Liver (tissue), 9 donors: ENCODE data around the gene CLDN14. TPM values are rescaled to one million over a fixed set of nuclear protein-coding genes. Genes with fewer than 3 reads are reported as not detected.

Experiments
- DNase-seq: peaks from one replicate; pipeline ENCODE4 v3.0.0-alpha.2; 2017; ENCODE audit warnings: low spot score
- H3K27ac ChIP-seq, 2 donors: one replicate each; pipeline ENCODE4 v1.7.0; 2013; ENCODE audit warnings: inconsistent platforms in 2 of 2, low read length in 2 of 2, control low read depth in 1 of 2, low read depth in 1 of 2, mild to moderate bottlenecking in 1 of 2
- H3K27me3 ChIP-seq, 4 donors: one replicate each; pipeline versions ENCODE4 v1.6.1 to v1.7.0; 2013; ENCODE audit warnings: low read length in 3 of 4, inconsistent platforms in 1 of 4, mild to moderate bottlenecking in 1 of 4, moderate library complexity in 1 of 4; ENCODE audit not compliant: control insufficient read depth in 4 of 4, insufficient read depth in 4 of 4
- H3K36me3 ChIP-seq, 4 donors: one replicate each; pipeline versions ENCODE4 v1.6.1 to v1.7.0; 2013; ENCODE audit warnings: low read length in 3 of 4, mild to moderate bottlenecking in 3 of 4, low read depth in 1 of 4, moderate library complexity in 1 of 4; ENCODE audit not compliant: control insufficient read depth in 4 of 4, insufficient read depth in 3 of 4
- H3K4me1 ChIP-seq, 4 donors: one replicate each; pipeline versions ENCODE4 v1.6.1 to v1.7.0; 2013; ENCODE audit warnings: low read length in 3 of 4, mild to moderate bottlenecking in 3 of 4, moderate library complexity in 1 of 4; ENCODE audit not compliant: control insufficient read depth in 4 of 4, insufficient read depth in 4 of 4
- H3K4me3 ChIP-seq, 3 donors: one replicate each; pipeline versions ENCODE4 v1.6.1 to v1.7.0; 2013; ENCODE audit warnings: low read length in 3 of 3, control low read depth in 1 of 3, low read depth in 1 of 3, mild to moderate bottlenecking in 1 of 3
- H3K9ac ChIP-seq, 2 donors: one replicate each; pipeline ENCODE4 v1.7.0; 2013; ENCODE audit warnings: low read length in 2 of 2, mild to moderate bottlenecking in 2 of 2, moderate library complexity in 2 of 2, control low read depth in 1 of 2, low read depth in 1 of 2
- H3K9me3 ChIP-seq, 4 donors: one replicate each; pipeline versions ENCODE4 v1.6.1 to v1.7.0; 2013; ENCODE audit warnings: low read length in 3 of 4; ENCODE audit not compliant: control insufficient read depth in 4 of 4
- EGR1 ChIP-seq, 2 donors: IDR thresholded peaks; 2 replicates each; pipeline ENCODE4 v1.6.1; 2016 to 2018; ENCODE audit warnings: antibody characterized with exemption in 2 of 2, low read depth in 2 of 2
- FOXA1 ChIP-seq: IDR thresholded peaks from 2 replicates; pipeline ENCODE4 v1.6.1; 2016; ENCODE audit warnings: antibody characterized with exemption
- FOXA2 ChIP-seq: IDR thresholded peaks from 2 replicates; pipeline ENCODE4 v1.6.1; 2016; ENCODE audit warnings: antibody characterized with exemption
- GABPA ChIP-seq, 2 donors: IDR thresholded peaks in 1 of 2; conservative IDR thresholded peaks in 1 of 2; 2 replicates each; pipeline ENCODE4 v1.6.1; 2016; ENCODE audit warnings: antibody characterized with exemption in 2 of 2, mild to moderate bottlenecking in 1 of 2, moderate library complexity in 1 of 2
- HNF4G ChIP-seq: IDR thresholded peaks from 2 replicates; pipeline ENCODE4 v1.6.1; 2016; ENCODE audit warnings: antibody characterized with exemption
- JUND ChIP-seq, 2 donors: IDR thresholded peaks; 2 replicates each; pipeline ENCODE4 v1.6.1; 2016; ENCODE audit warnings: antibody characterized with exemption in 2 of 2
- NR2F2 ChIP-seq: IDR thresholded peaks from 2 replicates; pipeline ENCODE4 v1.6.1; 2016; ENCODE audit warnings: antibody characterized with exemption
- RAD21 ChIP-seq, 2 donors: IDR thresholded peaks; 2 replicates each; pipeline ENCODE4 v1.6.1; 2016; ENCODE audit warnings: antibody characterized with exemption in 2 of 2, mild to moderate bottlenecking in 2 of 2
- RXRA ChIP-seq, 2 donors: IDR thresholded peaks; 2 replicates each; pipeline ENCODE4 v1.6.1; 2017 to 2018; ENCODE audit warnings: antibody characterized with exemption in 2 of 2, mild to moderate bottlenecking in 1 of 2
- SP1 ChIP-seq: IDR thresholded peaks from 2 replicates; pipeline ENCODE4 v1.6.1; 2018; ENCODE audit warnings: antibody characterized with exemption, mild to moderate bottlenecking
- TAF1 ChIP-seq: conservative IDR thresholded peaks from 2 replicates; pipeline ENCODE4 v1.6.1; 2016; ENCODE audit warnings: antibody characterized with exemption, mild to moderate bottlenecking
- YY1 ChIP-seq: IDR thresholded peaks from 2 replicates; pipeline ENCODE4 v1.6.1; 2016; ENCODE audit warnings: antibody characterized with exemption, mild to moderate bottlenecking
- WGBS: extraction: QIAGEN DNeasy Blood & Tissue Kit; methylation state at CpG from one replicate; pipeline ENCODE4 v1.1.7; 2013; 5-methylcytosine and 5-hydroxymethylcytosine counted together
- polyA plus RNA-seq, 2 donors: library from polyadenylated mRNA; stranded (reverse) in 1 of 2; unstranded in 1 of 2; fragments of 200-250 nt in 1 of 2; fragments of >200 nt in 1 of 2; fragmentation: Nextera tagmentation in 1 of 2; extraction: Ambion mirVana in 1 of 2; gene quantifications; one replicate each; pipeline versions ENCODE4 v1.2.1 to v1.2.3, GENCODE V29; 2013 to 2015
- total RNA-seq, 2 donors: library from RNA; depleted of rRNA; stranded (reverse); fragments of >200 nt; gene quantifications; one replicate each; pipeline ENCODE4 v1.2.3, GENCODE V29; 2014
- TF ChIP-seq, protein P1 (sequence below): IDR thresholded peaks from 2 replicates; pipeline ENCODE4 v1.6.1; 2016; ENCODE audit warnings: antibody characterized with exemption
- TF ChIP-seq, protein P2 (sequence below): IDR thresholded peaks from 2 replicates; pipeline ENCODE4 v1.6.1; 2016; ENCODE audit warnings: antibody characterized with exemption
- TF ChIP-seq, protein P3 (sequence below): fragments of 150-350 bp; IDR thresholded peaks from 2 replicates; pipeline ENCODE4 v1.5.1; 2017; ENCODE audit warnings: improper control_type of control experiment, low read depth, low read length; ENCODE audit not compliant: missing input control
- TF ChIP-seq, protein P4 (sequence below): IDR thresholded peaks from 2 replicates; pipeline ENCODE4 v1.6.1; 2016; ENCODE audit warnings: antibody characterized with exemption, mild to moderate bottlenecking
- donor health status: healthy.
- donor health status: healthy.
- donor health status: healthy.
- donor health status: healthy.
- donor health status: healthy.

The CLDN14 gene
- total and polyA plus RNA-seq, 4 donors, result 6.3 to 19.4 (median 13.4) TPM

DNA sequence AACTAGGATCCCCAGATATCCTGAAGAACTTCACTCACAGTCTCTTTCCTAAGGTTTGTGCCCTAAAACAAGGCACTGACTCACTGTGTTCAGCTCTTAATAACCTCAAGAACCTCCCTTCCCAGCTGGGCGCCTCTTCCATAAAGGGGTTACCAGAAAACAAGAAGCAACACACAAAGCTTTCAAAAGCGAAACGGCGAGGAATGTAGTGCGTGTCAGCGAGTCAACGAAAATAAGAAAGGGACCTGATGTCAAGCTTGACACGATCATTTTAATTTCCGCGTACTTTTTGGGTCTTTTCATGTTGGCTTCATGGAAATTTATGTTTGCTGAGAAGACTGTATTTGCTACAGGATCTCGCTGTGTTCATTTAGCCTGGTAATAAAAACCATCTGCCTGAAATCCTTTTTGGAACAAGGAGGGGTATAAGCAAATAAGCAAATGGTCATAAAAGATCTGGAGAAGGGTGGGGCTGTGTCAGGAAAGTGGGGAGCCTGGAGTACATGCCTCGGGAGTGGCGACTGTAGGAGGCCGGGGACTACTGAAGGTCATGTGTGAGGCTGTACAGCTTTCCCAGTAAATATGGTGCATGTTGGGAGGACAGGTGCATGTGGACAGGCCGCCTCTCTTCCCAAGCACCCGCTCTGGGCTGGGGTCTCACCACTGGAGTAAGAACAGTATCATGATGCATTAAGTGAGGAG lies 11.4 kb upstream of the CLDN14 start:
- H3K9ac ChIP-seq, result no peak overlapping the region
- H3K27me3 ChIP-seq, result no peaks in the 10 kb centered on the region
- H3K9me3 ChIP-seq, result no peaks in the 10 kb centered on the region
- TF ChIP-seq SP1 (no peak), JUND (IDR thresholded peaks at IDR 0.05) (no peak), HNF4G (no peak), NR2F2 (no peak), YY1 (no peak), RAD21 (IDR thresholded peaks at IDR 0.05) (no peak), RXRA (IDR thresholded peaks at IDR 0.05) (no peak), FOXA1 (no peak), FOXA2 (no peak), GABPA (IDR thresholded peaks at IDR 0.05 in 1 of 2, conservative IDR thresholded peaks at IDR 0.05 in 1 of 2) (no peak), TAF1 (no peak), EGR1 (IDR thresholded peaks at IDR 0.05; ENCODE audit: low read depth in 2 of 2) (no peak)
- TF ChIP-seq, protein P1, sequence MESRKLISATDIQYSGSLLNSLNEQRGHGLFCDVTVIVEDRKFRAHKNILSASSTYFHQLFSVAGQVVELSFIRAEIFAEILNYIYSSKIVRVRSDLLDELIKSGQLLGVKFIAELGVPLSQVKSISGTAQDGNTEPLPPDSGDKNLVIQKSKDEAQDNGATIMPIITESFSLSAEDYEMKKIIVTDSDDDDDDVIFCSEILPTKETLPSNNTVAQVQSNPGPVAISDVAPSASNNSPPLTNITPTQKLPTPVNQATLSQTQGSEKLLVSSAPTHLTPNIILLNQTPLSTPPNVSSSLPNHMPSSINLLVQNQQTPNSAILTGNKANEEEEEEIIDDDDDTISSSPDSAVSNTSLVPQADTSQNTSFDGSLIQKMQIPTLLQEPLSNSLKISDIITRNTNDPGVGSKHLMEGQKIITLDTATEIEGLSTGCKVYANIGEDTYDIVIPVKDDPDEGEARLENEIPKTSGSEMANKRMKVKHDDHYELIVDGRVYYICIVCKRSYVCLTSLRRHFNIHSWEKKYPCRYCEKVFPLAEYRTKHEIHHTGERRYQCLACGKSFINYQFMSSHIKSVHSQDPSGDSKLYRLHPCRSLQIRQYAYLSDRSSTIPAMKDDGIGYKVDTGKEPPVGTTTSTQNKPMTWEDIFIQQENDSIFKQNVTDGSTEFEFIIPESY, result no peak
- TF ChIP-seq, protein P2, sequence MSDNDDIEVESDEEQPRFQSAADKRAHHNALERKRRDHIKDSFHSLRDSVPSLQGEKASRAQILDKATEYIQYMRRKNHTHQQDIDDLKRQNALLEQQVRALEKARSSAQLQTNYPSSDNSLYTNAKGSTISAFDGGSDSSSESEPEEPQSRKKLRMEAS, result no peak
- TF ChIP-seq, protein P3, sequence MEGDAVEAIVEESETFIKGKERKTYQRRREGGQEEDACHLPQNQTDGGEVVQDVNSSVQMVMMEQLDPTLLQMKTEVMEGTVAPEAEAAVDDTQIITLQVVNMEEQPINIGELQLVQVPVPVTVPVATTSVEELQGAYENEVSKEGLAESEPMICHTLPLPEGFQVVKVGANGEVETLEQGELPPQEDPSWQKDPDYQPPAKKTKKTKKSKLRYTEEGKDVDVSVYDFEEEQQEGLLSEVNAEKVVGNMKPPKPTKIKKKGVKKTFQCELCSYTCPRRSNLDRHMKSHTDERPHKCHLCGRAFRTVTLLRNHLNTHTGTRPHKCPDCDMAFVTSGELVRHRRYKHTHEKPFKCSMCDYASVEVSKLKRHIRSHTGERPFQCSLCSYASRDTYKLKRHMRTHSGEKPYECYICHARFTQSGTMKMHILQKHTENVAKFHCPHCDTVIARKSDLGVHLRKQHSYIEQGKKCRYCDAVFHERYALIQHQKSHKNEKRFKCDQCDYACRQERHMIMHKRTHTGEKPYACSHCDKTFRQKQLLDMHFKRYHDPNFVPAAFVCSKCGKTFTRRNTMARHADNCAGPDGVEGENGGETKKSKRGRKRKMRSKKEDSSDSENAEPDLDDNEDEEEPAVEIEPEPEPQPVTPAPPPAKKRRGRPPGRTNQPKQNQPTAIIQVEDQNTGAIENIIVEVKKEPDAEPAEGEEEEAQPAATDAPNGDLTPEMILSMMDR, result no peak
- TF ChIP-seq, protein P4, sequence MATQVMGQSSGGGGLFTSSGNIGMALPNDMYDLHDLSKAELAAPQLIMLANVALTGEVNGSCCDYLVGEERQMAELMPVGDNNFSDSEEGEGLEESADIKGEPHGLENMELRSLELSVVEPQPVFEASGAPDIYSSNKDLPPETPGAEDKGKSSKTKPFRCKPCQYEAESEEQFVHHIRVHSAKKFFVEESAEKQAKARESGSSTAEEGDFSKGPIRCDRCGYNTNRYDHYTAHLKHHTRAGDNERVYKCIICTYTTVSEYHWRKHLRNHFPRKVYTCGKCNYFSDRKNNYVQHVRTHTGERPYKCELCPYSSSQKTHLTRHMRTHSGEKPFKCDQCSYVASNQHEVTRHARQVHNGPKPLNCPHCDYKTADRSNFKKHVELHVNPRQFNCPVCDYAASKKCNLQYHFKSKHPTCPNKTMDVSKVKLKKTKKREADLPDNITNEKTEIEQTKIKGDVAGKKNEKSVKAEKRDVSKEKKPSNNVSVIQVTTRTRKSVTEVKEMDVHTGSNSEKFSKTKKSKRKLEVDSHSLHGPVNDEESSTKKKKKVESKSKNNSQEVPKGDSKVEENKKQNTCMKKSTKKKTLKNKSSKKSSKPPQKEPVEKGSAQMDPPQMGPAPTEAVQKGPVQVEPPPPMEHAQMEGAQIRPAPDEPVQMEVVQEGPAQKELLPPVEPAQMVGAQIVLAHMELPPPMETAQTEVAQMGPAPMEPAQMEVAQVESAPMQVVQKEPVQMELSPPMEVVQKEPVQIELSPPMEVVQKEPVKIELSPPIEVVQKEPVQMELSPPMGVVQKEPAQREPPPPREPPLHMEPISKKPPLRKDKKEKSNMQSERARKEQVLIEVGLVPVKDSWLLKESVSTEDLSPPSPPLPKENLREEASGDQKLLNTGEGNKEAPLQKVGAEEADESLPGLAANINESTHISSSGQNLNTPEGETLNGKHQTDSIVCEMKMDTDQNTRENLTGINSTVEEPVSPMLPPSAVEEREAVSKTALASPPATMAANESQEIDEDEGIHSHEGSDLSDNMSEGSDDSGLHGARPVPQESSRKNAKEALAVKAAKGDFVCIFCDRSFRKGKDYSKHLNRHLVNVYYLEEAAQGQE, result no peak
- no peak overlapping the region for H3K4me3 ChIP-seq
- H3K4me1 ChIP-seq, result peaks cover 0 to 17% (median 9%) of the 10 kb centered on the region in 4 donors
- no peak for DNase-seq
- 87% methylated on average over 16 of the region's 16 CpGs for WGBS
- no peaks in the 10 kb centered on the region for H3K36me3 ChIP-seq
- H3K27ac ChIP-seq, result no peak overlapping the region

DNA sequence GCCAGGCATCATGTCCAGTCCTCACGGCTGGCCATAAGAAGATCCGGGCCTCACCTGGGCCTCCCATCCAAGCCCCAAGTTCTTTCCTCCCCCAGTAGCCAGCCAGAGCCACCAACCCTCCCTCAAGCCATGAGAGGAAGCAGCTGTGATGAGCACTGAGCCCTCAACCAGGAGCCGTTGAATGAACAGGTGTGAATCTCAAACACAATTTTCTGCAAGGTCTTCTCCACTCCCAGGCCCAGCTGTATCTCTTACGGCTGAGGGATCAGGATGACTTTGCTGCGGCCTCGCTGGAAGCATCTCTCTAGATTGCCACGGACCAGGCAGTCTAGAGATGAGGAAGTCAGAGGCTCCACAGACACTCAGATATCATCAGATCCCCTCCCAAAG lies 9.8 kb upstream of the CLDN14 start:
- Histone ChIP-seq H3K9ac (no peak overlapping the region), H3K4me1 (peaks cover 0 to 22% (median 10%) of the 10 kb centered on the region in 4 donors), H3K4me3 (no peak overlapping the region), H3K27ac (no peak overlapping the region), H3K27me3 (no peaks in the 10 kb centered on the region), H3K36me3 (no peaks in the 10 kb centered on the region), H3K9me3 (no peaks in the 10 kb centered on the region)
- no peak for TF ChIP-seq JUND (IDR thresholded peaks at IDR 0.05)
- no peak for TF ChIP-seq FOXA1
- TF ChIP-seq, protein P2, result no peak
- TF ChIP-seq FOXA2, result no peak
- 89% methylated on average over 7 of the region's 7 CpGs for WGBS
- DNase-seq, result no peak
